Thymus (tissue), 11 donors: ENCODE results near the gene ERRFI1. TPM values are rescaled to one million over a fixed set of nuclear protein-coding genes. Genes with fewer than 3 reads are reported as not detected.

Experiments used
- DNase-seq, 9 donors: peaks; one replicate each; pipeline ENCODE4 v3.0.0-alpha.2; 2013; ENCODE audit warnings: low spot score in 9 of 9, low read depth in 6 of 9, missing footprints in 1 of 9
- H3K27ac ChIP-seq, 2 donors: one replicate each; pipeline ENCODE4 v1.5.1; 2013; ENCODE audit warnings: control low read depth in 1 of 2, low read depth in 1 of 2, low read length in 1 of 2, mild to moderate bottlenecking in 1 of 2, moderate library complexity in 1 of 2
- H3K27me3 ChIP-seq, 2 donors: one replicate each; pipeline ENCODE4 v1.5.1; 2013; ENCODE audit warnings: low read length in 1 of 2; ENCODE audit not compliant: control insufficient read depth in 2 of 2, insufficient read depth in 1 of 2
- H3K36me3 ChIP-seq, 2 donors: one replicate each; pipeline ENCODE4 v1.5.1; 2013; ENCODE audit warnings: low read length in 1 of 2, mild to moderate bottlenecking in 1 of 2, moderate library complexity in 1 of 2; ENCODE audit not compliant: control insufficient read depth in 2 of 2, insufficient read depth in 2 of 2
- H3K4me1 ChIP-seq, 2 donors: one replicate each; pipeline ENCODE4 v1.5.1; 2013; ENCODE audit warnings: low read length in 2 of 2; ENCODE audit not compliant: control insufficient read depth in 2 of 2, insufficient read depth in 2 of 2
- H3K4me3 ChIP-seq, 2 donors: one replicate each; pipeline ENCODE4 v1.5.1; 2013; ENCODE audit warnings: low read length in 2 of 2, control low read depth in 1 of 2, mild to moderate bottlenecking in 1 of 2
- H3K9me3 ChIP-seq, 2 donors: one replicate each; pipeline ENCODE4 v1.5.1; 2013; ENCODE audit warnings: low read length in 1 of 2, mild to moderate bottlenecking in 1 of 2; ENCODE audit not compliant: control insufficient read depth in 2 of 2, insufficient read depth in 1 of 2
- WGBS: extraction: QIAGEN DNeasy Blood & Tissue Kit; methylation state at CpG from one replicate; pipeline ENCODE4 v1.1.7; 2013; 5-methylcytosine and 5-hydroxymethylcytosine counted together
- polyA plus RNA-seq: library from polyadenylated mRNA; stranded (reverse); fragments of 200-250 nt; gene quantifications from one replicate; pipeline ENCODE4 v1.2.3, GENCODE V29; 2013
- total RNA-seq: library from RNA; stranded (reverse); fragments of 120-200 nt; gene quantifications from one replicate; pipeline ENCODE4 v1.2.4, GENCODE V29; 2013
- donor health status: healthy.

Gene ERRFI1
- total and polyA plus RNA-seq, 2 donors, result 3.5 to 75.0 TPM

DNA sequence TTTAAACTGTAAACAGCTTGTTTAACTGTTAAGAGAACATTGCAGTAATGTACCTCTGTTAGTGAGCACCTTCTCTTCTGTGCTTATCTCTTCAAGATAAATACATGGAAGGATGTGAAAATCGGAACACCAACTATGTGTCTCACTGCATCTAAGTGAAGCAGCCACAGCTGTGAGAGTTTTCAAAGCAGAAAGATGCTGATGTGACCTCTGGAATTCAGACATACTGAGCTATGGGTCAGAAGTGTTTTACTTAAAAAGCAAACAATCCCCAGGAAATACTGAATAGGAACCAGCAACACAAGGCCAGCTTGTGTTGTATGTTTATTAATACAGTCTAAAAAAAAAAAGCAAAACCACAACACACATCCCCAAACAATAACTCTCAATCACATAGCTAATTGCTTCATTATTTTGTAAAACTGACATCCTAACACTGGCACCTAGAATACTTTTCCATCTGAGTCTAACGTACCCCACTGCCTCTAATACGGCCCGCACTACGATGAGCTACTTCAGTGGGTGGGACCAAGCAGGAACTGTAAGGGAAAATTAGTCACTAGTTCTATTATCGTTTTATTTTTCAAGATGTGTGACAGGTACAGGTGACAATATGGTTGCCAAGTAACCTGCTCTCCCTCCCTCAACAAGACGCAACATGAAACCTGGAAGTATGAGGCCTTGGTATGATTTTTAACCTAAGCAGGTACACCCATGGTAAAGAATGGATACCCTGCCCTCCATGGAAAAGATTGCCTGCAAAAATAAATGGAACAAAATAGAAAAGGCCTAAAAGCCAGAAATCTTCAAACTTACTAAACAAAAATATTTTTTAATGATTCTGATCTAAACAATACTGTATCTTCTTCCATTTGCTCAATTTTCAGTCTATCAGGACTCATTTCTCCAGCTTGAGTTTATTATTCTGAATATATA is 13.9 kb downstream of the ERRFI1 start:
- Histone ChIP-seq H3K4me3 (no peak overlapping the region), H3K27me3 (peaks cover 0 to 8% of the 10 kb centered on the region in 2 donors), H3K4me1 (peaks cover 0 to 2% of the 10 kb centered on the region in 2 donors), H3K9me3 (no peaks in the 10 kb centered on the region), H3K27ac (no peak overlapping the region), H3K36me3 (no peaks in the 10 kb centered on the region)
- WGBS, result 96% methylated on average over 7 of the region's 7 CpGs
- no peak for DNase-seq

DNA sequence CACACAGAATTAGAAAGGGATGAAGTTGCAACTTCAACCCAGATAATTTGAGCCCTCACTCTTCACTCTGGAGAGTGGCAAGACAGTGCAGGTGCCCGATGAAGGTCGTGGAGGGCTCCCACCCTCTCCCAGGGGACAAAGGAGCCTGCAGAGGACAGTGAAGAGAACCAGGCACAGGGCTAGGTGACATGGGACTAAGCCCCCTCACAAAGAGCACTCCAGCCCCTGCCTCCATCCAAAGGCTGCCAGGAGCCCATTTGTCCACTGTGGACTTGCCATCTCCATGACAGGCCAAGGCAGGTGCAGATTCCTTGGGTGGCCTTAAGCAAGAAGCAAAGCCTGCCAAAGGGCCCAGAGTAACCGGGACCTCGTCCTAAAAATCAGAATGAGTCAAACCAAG is 15.1 kb downstream of the ERRFI1 start:
- Histone ChIP-seq H3K27ac (no peak overlapping the region), H3K27me3 (peaks cover 0 to 4% of the 10 kb centered on the region in 2 donors), H3K4me1 (peaks cover 0 to 2% of the 10 kb centered on the region in 2 donors), H3K9me3 (no peaks in the 10 kb centered on the region), H3K36me3 (no peaks in the 10 kb centered on the region), H3K4me3 (no peak overlapping the region)
- 96% methylated on average over 4 of the region's 4 CpGs for WGBS
- DNase-seq, result no peak

DNA sequence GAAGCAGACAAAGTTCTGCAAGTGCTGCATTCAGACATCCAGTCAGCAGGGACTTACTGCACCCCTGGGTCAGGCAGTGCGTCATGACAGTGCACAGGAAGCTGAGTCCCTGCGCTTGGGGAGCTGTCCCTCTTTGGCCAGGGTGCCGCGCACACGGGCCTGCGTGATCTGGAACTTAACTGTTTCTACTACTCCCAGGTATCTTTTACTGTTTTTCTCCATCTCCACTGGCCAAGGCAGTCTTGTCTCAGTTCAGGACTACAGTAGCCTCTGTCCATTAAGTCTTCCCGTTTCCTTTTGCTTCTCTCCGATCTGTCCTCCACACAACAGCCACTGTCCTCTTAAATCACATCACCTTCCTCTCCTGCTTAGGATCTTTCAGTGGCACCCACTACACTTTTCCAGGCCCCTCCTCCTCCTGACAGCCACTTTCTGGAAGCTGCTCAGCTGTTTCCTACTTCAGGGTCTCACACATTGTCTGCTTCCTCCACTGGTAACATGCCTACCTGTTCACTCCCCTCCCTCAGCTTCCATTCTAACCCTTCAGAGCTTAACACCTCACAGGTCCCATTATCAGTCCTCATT is 15.9 kb downstream of the ERRFI1 start:
- Histone ChIP-seq H3K27me3 (peaks cover 0 to 2% of the 10 kb centered on the region in 2 donors), H3K4me3 (no peak overlapping the region), H3K27ac (no peak overlapping the region), H3K4me1 (peaks cover 0 to 6% of the 10 kb centered on the region in 2 donors), H3K9me3 (no peaks in the 10 kb centered on the region), H3K36me3 (no peaks in the 10 kb centered on the region)
- 98% methylated on average over 8 of the region's 8 CpGs for WGBS
- no peak for DNase-seq

DNA sequence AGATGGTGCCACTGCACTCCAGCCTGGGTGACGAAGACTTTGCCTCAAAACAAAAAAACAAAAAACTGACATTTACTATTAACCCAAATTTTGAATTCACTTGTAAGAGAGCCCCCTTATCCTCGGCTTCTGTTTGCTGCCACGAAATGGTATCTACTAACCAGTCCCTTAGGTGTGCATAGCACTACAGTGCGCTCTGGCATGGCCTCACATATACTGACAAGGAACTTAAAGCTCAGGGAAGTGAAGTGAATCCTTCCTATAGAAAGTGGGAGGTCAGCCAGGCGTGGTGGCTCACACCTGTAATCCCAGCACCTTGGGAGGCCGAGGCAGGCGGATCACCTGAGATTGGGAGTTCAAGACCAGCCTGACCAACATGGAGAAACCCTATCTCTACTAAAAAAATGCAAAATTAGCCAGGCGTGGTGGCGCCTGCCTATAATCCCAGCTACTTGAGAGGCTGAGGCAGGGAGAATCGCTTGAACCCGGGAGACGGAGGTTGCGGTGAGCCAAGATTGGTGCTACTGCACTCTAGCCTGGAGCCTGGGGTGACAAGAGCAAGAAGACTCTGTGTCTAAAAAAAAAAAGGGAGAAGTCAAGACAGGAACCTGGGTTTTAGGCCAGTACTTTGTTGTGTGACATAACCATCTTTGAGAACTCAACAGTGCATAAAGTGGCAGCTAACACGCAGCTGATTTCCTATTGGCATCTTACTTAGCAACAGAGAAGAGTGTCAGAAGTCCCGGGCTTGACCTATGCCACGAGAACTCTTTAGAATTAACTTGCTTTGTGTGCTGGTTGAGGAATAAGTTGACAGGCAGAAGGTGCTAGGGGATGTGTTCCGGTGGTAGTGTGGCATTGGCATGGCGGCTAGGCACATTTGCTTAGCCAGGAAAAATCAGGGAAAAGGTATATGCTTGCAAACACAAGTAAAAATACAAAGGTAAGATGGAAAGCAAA is 16.8 kb downstream of the ERRFI1 start:
- WGBS, result 97% methylated on average over 18 of the region's 18 CpGs
- DNase-seq, result no peak
- H3K4me1 ChIP-seq, result peaks cover 0 to 7% of the 10 kb centered on the region in 2 donors
- no peak overlapping the region for H3K4me3 ChIP-seq
- H3K36me3 ChIP-seq, result peaks cover 0 to 3% of the 10 kb centered on the region in 2 donors
- H3K9me3 ChIP-seq, result no peaks in the 10 kb centered on the region
- H3K27me3 ChIP-seq, result peaks cover 0 to 2% of the 10 kb centered on the region in 2 donors
- H3K27ac ChIP-seq, result no peak overlapping the region

DNA sequence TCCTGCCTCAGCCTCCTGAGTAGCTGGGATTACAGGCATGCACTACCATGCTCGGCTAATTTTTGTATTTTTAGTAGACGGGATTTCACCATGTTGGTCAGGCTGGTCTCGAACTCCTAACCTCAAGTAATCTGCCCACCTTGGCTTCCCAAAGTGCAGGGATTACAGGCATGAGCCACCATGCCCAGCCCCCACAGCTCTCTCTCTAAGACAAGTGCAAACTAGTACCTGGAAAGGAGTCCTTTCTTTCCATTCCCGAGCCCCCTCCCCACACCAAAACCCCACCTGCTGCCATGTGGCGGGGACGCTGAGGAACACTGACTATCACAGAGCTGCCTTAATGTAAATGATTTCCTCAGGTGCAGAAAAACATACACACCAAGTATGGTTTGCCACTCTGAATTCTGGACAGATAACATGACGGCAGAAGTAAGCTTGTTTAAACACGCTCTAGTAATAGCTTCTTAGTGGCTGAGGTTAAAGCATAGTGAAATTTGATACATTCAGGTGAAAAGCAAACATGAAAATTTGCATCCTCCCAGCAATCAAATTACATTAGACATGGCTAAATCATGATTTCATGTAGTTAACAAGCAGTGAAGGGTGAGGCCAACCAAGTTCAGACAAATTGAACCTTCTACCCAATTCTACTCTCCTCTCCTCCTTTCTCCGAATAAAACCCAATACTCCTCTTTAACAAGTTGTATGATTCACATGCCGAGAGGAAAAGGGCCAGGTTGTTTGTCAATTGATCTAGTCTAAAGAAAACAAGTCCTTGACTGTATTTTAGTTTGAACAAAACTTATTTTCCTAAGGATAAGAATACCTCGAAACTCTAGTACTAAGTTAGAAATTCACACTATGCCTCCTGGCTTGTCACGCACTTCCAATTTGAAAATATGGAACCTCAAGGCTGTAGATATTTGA is 19.8 kb downstream of the ERRFI1 start:
- no peaks in the 10 kb centered on the region for H3K9me3 ChIP-seq
- 94% methylated on average over 12 of the region's 12 CpGs for whole genome bisulfite sequencing
- peak overlapping the region in 1 of 2 donors; percentile 55 for H3K27ac ChIP-seq
- DNase-seq, result no peak
- no peak overlapping the region for H3K4me3 ChIP-seq
- peaks cover 0 to 10% of the 10 kb centered on the region in 2 donors for H3K4me1 ChIP-seq
- peaks cover 0 to 3% of the 10 kb centered on the region in 2 donors for H3K36me3 ChIP-seq
- peaks cover 0 to 2% of the 10 kb centered on the region in 2 donors for H3K27me3 ChIP-seq

DNA sequence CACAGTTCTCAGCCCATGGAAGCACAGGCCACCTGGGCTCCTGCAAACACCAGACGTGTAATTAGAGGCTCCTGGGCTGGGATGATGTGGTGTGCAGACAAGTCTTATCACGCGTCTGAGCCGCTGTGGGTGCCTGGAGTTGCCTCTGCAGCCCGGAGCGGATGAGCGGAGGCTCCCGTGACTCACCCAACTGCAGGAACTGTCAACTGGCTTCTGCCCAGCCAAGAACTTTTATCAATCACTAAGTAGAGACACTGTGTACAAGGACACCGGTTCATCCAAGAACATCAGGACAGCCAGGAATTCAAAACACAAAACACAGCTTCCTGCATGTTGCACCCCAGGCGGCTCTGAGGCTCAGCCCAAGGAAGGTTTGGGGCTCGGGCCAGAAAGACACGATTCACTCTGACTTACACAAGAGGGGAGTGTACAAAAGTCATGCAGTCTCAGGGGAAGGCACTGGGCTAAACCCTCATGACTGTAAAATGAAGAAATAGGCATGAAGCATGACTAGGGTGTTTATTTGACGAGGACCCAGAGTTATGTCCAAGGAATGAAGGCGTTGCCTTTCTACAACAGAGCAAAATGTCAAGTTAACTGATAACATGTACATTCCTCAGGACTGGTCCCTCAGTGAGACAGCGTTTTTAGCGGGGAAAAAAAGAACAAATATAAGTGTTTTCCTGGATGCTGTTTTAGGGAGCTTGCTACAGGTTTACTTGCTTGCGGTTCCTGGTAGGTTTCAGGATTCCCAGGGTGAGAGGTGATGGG is 21.1 kb downstream of the ERRFI1 start:
- whole genome bisulfite sequencing, result 90% methylated on average over 17 of the region's 17 CpGs
- Histone ChIP-seq H3K9me3 (no peaks in the 10 kb centered on the region), H3K4me3 (no peak overlapping the region), H3K27ac (peak overlapping the region; percentile 55 to 74), H3K36me3 (peaks cover 0 to 3% of the 10 kb centered on the region in 2 donors), H3K27me3 (peaks cover 0 to under 1% of the 10 kb centered on the region in 2 donors), H3K4me1 (peaks cover 0 to 10% of the 10 kb centered on the region in 2 donors)
- DNase-seq, result peak in 2 of 9 donors; percentile 13 to 16

DNA sequence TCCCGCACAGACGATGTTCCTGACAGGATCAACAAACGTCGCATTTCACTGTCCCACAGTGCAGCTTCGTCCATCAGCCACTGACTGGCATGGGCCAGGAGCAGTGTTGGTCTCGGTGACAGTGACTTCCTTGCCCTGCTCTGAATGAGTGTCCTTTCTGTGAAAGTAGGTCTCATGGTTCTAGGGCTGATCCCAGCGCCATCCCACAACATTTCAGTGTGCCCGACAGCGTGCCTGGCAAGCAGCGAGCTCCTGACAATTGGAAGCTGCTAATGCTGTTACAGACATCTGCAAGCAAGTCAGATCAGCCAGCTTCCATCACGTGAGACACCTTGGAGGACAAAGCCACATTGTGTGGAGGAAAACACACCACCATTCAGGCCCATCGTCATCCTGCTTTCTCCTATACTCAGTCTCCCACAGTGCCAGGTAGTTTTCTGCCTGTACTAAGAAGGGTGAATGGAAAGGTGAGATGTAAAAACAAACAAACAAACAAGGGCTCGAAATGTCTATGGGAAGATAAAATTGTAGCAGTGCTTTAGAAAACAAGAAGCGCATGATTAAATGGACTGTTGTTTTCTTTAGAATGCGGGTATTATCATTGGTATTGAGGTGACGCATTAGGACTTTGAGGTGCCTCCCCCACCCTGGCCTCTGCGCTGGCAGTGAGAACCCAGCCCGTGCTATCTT is 21.9 kb downstream of the ERRFI1 start:
- WGBS, result 91% methylated on average over 18 of the region's 18 CpGs
- Histone ChIP-seq H3K4me3 (no peak overlapping the region), H3K27ac (peak overlapping the region; percentile 53 to 69), H3K27me3 (no peaks in the 10 kb centered on the region), H3K4me1 (peaks cover 0 to 10% of the 10 kb centered on the region in 2 donors), H3K36me3 (peaks cover 0 to 3% of the 10 kb centered on the region in 2 donors), H3K9me3 (no peaks in the 10 kb centered on the region)
- no peak for DNase-seq
